ENCODE data around the gene UFD1.

The UFD1 gene

DNA sequence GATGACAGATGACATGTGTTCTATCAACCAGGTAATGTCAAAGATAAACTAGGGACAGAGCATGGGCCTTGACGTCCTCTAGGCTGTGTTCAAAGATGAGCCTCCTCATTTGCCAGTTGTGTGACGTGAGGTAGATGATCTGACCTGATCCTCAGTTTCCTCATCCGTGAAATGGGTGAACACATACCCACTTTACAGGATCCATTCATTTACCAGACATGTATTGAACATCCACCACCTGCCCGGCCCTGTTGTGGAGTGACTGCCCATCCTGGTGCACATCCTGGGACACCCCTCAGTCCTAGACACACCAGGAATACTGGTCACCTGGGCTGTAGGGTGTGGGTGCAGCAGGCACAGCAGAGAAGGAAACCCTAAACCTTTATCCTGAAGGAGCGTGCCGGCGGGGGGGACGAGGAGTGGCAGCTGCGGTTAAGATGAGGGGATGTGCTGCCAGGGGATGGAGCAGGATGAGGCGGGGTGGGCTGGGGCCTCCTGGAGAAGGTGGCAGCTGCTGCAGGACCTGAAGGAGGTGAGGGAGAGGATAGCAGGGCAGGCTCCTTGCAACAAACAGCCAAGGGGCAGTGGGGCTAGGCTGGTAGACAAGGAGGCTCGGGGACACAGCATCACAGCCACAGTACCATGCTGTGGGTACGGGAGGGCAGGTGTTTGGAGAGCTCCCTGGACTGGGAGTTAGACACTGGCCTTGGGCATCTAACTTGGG, 36.8 kb upstream of the UFD1 start:
- no peak for DNase-seq

DNA sequence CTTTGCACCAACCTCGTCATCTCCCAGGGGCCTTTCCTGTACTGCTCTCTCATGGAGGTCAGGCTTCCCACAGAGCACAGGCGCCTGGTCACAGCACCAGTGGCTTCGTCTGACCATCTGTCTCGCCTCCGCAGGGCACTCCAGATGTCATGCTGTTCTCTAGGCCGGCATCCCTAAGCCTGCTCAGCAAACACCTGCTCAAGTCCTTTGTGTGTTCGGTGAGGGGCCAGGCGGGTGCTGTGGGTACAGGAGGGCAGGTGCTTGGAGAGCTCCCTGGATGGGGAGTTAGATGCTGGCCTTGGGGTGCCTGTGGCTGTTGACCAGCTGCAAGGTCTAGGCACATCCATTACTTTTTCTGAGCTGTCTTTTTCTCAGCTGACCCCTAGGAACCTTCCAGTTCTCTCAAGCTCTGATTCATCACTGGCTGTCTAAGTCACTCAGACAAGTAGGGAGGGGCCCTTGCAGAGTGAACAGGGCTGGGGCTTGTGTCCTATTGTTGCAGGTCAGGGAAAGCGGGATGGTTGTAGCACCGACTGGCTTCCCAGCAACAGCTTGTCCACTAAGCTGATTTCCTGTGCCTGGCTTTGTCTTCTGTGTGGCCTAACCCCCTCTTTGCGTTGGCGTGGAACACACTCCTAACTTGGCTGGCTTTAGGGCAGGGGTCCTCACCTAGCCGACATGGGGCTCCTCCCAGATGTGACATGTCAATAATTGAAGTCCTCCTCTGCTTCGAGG, 36.0 kb upstream of the UFD1 start:
- DNase-seq: no peak

DNA sequence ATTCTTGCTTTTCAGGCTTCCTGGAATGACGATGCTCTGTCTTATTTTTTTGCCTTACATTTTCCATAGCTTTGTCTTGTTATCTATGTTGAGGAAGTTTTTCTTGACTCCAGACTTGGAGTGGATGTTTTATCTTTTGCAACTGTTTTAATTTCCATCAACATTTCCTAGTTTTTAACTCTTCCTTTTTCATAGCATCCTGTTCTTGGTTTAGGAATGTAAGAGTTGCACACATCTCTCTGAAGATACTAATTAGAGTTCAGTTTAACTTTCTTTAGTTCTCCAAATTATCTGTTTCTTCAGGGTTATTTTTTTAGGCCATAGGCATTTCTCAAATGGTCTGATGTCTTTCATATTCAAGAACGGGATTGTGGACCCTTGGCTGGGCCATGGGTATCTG, 34.8 kb upstream of the UFD1 start:
- DNase-seq: no peak

DNA sequence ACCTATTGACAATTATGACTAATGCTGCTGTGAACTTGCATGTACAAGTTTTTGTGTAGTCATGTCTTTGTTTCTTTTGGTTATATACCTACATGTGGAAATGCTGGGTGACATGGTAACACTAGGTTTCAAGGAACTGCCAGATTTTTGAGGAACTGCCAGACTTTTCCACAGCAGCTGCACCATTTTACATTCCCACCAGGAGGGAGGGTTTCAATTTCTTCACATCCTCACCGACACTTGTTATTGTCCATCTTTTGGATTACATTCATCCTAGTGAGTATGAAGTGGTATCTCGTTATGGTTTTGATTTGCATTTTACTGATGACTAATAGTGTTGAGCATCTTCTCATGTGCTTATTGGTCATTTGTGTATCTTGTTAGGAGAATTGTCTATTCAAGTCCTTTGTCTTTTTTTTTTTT, 31.9 kb upstream of the UFD1 start:
- no peak for DNase-seq

DNA sequence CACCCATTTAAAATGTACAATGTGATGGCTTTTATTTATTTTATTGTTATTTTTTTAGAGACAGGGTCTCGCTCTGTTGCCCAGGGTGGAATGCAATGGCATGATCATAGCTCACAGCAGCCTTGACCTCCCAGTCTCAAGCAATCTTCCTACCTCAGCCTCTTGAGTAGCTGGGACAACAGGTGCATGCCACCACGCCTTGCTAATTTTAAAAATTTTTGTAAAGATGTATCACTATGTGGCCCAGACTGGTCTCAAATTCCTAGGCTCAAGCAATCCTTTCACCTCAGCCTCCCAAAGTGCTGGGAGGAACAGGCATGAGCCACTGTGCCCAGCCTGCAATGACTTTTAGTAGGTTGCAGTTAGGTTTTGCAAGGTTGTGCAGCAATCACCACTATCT, 30.9 kb upstream of the UFD1 start:
- DNase-seq: no peak

DNA sequence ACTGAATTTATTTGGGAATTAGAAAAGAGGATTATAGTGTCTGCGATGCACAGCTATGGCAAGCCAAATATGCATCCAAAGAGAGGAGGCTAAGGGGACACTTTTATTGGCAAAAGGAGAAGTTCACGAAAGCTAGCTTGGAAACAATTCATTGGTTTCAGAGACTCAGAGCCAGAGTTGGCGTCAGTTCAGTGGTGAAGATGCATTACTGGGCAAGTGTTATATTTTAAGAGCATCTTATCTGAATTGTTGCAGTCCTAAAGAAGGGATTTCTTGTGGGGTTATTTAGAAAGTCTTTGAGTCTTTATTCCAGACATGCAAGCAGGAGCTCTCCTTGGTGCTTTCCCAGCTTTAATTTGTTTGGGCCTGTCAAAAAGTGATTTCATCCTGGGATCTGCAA, 30.2 kb upstream of the UFD1 start:
- no peak for DNase-seq

DNA sequence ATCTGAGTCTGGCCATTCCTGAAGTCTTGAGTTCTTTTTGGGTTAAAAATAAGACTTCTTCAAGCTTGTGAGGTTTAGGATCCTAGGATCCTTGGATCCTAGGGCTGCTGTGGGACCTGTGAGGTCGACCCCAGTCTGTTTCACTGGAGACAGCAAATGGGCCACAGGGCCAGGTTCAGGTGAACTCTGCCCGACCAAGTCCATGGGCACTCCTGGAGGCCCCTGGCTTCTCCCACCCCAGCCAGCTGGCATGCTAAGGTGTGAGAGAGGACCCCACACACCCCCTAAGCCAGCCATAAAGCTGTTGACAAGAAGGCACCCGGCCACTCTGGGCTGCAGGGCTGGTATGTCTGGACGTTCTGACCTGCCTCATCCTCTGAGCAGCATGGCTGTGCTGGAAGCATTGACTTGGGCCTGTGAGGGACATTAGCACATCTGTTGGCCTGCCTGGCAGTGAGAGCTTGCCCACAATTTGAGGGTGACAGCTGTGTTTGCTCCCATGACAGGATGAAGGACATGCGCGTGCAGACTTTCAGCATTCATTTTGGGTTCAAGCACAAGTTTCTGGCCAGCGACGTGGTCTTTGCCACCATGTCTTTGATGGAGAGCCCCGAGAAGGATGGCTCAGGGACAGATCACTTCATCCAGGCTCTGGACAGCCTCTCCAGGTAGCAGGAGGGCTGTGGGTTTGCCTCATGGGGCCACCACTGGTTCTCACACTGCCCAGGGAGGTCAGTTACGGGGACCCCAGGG, 29.2 kb upstream of the UFD1 start:
- no peak for DNase-seq

DNA sequence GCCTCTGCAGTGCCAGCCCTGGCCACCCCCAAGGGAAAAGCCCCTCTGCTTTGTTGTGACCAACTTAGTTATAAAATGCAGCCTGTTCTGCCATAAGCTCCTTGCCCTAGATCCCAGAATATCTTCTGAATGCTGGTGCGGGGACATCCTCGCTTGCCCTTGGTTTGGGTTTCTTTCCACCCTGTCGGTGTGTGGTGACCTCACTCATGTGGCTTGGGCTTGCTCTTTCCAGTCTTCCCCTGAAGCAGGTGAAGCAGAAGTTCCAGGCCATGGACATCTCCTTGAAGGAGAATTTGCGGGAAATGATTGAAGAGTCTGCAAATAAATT, 28.5 kb upstream of the UFD1 start:
- no peak for DNase-seq

DNA sequence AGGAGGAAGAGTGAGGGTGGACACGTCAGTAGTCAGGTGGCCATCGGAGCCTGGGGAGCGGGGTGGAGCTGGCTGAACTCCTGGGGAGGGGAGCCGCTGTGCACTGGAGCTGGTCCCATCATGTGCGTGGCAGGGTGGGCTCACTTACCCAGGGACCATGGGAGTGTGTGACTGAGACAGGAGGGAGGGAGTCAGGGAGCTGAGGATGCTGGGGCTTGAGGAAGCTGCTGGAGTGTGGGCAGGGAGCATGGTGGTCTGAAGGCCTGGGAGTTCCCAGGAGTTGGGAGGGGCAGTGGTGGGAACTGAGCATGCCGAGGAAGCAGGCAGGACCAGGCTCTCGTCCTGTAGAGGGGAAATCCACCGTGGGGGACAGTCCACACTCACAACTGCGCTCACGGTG, 27.2 kb upstream of the UFD1 start:
- no peak for DNase-seq

DNA sequence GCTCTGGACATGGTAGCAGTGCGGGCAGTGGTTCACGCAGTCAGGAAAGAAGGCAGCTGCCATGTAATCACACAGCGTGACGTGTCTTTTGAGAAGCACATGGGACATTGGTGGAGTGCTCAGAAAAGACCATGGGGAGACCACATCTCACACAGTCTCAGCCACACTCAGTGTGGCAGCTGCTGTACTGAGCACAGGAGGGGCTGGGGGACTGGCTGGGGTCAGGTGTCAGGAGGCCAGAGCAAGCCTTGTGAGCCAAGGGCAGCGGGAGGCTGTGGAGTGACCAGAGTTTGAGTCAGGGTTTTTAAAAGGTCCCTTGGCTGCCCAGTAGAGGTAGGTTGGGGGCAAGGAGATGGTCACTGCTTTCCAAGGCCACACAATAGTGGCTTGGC, 26.7 kb upstream of the UFD1 start:
- no peak for DNase-seq

DNA sequence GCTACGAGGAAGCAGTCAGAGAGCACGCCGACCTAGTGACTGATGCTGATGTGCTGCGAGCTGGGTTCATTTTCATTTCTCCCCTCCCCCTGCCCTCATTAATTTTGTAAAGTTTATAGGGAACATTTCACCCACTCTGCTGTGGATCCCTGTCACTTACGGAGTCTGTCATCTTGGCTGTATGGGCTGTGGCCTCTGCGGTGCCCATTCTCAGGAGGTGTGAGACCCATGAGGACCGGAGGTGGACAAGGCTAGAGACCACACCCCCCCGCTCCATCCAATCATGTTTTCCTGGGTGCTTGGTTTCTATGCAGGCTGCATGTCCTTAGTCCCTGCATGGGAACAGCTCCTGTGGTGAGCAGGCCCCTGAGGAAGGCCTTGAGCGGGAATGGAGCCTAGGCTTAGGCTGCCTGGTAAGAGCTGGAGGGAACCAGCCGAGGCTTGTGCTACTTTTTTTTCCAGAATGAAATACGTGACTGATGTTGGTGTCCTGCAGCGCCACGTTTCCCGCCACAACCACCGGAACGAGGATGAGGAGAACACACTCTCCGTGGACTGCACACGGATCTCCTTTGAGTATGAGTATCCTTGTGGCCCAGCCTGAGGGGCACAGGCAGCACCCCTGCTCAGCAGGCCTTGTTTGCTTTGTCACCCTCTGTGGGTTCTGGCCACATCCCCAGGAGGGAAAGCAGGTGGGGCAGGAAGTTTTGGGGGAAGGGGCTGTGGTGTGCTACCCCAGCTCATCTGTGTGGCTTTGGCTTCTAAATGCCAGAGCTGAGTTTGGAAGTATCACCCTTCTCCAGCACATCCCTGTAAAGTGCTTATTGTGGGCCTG, 26.1 kb upstream of the UFD1 start:
- DNase-seq: no peak

DNA sequence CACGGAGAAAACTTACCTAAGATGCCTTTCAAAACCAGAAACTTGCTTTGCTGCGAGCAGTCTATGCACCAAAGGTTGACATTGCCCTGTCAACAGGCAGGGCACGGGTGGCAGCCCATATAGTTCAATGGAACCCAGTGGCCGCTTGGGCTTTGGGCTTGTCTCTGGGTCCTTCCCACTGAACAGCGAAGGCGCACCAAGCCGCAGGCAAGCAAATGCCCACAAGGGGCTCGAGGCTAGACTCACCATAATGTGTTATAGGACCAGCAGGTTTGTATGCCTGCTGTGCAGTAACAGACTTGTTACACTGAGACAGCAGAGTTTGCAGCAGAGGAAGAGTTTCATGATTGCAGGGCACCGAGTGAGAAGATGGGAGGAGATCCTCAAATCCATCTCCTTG, 24.9 kb upstream of the UFD1 start:
- DNase-seq: no peak

DNA sequence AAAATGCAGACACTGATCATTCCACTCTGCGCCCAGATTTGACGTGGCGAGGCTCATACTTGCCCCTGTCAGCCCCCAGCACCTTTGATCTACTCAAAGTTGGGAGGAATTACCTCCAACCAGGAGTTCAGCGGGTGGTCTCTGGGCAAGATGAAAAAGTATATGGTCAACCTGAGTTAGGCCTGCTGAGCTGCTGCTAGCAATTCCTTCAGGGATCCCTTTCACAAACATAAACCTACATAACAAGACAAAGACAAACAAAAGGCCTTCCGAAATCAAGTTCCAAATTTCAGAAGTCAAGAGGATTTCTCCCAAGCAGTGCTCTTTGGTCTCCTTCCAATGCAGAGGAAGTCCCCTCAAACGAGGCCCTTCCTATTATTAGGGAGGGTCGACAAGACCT, 24.4 kb upstream of the UFD1 start:
- no peak for DNase-seq

DNA sequence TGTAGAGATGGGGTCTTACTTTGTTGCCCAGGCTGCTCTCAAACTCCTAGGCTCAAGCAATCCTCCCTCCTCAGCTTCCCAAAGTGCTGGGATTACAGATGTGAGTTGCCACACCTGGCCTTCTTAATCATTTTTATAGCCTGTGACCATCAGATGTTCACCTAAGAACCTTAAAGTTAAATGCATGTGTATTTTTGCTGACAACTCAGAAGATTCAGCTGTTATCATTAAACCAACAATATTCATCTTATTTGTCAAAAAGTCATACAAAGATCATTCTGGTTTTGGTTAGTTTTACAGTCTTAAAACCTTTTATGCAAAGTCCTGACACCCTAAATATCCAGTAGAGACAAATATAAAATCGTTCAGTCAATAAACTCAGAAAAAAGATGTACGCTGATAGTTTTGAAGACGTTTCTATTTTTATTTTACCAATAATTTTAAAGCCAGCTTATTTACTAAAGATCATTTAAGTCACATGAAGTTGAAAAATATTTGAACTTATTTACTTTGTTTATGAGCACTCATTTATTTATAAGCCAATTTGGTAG, 23.0 kb upstream of the UFD1 start:
- no peak for DNase-seq

DNA sequence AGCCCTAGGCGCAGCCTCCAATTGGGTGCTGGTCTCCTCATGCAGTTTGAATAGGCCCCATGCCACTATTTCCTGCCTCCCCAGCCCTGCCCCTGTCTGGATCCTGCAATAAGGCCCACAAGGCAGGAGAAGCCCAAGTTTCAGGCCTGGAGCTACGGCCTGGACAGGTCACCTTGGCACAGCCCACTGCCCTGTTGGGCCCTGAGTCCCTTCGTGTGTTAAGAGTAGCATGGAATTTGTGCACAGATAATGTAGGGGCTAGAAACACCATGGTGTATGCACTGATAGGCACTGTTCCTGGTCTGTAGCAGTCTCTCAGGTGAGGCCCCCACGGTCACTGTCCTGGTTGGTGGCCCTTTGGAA, 20.9 kb upstream of the UFD1 start:
- no peak for DNase-seq

DNA sequence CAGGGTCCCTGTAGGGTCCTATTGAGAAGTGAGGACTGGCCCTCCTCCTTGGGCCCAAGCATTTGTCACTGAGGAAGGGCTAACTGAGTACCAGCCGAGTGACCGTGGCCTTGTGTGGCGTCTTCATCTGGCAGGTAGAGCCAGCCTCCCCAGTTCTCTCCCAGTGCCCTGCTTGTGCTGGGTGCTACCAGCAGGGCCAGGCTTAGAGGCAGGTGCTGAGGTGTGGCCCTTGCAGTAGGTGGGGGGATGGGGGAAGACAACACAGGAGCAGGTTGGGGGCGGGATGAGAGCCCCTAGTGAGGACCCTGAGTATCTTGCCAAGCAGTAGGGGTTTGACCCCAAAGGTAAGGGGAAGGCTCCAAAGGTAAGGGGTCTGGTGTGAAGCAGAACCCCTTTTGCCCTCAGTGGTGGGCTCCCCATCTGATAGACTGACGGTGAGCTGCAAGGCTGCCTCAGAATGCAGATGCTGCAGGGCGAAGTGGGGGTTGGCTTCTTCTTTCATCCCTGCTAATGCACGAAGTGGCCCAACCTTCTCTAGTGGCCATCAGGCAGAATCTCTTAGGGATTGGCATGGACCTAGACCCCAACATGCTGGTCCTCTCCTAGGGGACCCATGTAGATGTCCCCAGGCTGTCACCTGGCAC, 20.4 kb upstream of the UFD1 start:
- DNase-seq: no peak

DNA sequence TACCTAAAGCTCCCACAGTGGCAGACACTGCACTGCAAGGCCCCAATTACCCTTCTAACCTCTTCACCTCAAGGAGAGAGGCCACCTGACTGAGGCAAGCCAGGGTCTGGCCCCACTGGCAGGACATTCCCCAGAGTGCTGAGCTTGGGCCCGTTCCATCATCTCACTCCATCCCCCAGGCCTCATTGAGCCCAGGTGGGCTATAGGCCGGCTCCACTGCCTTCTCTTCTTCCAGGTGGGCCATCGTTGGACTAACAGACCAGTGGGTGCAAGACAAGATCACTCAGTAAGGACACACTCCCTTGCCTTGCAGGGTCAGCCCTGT, 19.8 kb upstream of the UFD1 start:
- no peak for DNase-seq

DNA sequence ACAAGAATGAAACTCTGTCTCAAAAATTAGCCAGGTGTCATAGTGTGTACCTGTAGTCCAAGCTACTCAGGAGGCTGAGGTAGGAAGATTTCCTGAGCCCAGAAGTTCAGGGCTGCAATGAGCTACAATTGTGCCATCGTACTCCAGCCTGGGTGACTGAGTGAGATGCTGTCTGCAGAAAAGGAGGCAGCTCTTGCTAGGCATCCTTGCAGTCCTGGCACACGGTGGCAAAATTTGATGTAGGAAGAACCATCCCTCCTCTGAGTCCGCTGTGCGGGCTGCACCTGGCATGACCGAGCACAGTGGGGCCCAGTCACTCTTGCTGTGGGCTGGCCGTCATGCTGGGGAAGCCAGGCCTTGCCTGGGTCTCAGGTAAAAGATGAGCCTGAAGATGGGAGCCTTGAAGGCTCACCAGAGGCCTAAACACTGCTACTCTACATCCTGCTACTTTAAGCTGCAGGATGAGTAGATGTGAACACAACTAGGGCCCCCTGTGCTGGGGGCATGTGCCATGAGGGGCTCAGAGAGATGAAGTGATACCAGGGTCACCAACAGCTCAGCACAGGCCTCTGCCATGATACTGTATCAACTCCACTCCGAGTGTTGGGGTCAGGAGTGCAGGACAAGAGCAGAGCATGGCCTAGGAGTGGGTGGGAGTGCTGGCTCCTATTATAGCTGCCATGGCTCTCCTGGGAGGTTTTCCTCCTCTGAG, 19.3 kb upstream of the UFD1 start:
- no peak for DNase-seq

DNA sequence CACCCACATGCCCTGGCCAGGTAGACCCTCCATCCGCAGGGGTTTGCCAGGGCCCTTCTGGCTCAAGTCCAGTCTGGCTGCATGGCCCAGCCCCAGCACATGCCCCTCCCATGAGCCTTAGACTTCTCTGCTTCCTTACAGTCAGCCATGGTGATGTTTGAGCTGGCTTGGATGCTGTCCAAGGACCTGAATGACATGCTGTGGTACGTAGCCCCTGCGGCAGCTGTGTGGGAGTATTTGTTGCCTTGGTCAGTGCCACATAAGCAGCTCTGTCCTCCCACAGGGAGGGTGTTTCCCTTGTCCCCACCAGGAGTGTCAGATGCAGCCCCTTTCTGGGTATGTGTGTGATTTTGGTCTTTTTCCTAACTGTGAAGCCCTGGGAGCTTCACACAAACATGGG, 18.3 kb upstream of the UFD1 start:
- no peak for DNase-seq

DNA sequence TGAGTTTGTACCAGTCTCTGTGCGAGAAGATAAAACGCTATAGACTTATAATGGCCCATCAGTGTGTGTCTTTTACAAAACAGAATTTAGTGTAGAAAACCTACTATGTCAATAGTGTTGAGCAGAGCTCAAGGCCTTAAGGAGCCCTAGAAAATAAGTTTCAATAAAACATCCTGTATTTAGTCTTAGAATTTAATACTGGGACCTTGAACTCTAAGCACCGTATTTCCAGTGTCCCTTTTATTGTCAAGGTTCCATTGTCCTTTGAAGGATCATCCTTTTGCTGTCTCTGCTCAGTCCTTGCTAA, 17.3 kb upstream of the UFD1 start:
- no peak for DNase-seq

DNA sequence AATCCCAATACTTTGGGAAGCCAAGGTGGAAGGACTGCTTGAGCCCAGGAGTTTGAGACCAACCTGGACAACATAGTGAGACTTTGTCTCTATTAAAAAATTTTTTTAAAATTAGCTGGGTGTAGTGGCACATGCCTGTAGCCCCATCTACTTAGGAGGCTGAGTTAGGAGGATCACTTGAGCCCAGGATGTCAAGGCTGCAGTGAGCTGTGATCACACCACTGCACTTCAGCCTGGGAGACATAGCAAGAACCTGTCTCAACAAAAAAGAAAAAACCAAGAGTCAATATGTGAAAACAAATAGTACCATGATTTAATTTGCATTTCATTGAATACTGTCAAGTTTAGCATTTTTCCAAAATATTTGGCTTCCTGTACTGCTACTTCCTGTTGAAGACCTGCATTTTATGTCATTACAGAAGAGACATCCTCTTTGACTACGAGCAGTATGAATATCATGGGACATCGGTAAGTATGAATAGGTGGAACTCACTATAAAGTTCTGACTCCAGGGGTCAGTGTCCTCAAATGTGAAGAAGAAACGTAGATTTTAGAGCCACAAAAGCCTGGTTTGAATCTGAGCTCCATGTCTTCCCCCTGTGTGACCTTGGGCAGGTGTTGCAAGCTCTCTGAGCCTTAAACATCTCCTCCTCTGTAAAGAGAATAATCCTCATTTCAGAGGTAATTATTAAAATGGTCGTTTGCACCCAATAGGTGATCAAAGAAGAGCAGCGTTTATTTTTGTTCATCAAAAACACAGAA, 16.8 kb upstream of the UFD1 start:
- no peak for DNase-seq
